ENCODE measurements around the gene ZFAND5.
A peak's percentile ranks its signal among the peaks of the same experiment; 100 is the strongest.

Gene ZFAND5, protein sequence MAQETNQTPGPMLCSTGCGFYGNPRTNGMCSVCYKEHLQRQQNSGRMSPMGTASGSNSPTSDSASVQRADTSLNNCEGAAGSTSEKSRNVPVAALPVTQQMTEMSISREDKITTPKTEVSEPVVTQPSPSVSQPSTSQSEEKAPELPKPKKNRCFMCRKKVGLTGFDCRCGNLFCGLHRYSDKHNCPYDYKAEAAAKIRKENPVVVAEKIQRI
- 267 to 269 reads per million in 2 donors for total RNA-seq

DNA sequence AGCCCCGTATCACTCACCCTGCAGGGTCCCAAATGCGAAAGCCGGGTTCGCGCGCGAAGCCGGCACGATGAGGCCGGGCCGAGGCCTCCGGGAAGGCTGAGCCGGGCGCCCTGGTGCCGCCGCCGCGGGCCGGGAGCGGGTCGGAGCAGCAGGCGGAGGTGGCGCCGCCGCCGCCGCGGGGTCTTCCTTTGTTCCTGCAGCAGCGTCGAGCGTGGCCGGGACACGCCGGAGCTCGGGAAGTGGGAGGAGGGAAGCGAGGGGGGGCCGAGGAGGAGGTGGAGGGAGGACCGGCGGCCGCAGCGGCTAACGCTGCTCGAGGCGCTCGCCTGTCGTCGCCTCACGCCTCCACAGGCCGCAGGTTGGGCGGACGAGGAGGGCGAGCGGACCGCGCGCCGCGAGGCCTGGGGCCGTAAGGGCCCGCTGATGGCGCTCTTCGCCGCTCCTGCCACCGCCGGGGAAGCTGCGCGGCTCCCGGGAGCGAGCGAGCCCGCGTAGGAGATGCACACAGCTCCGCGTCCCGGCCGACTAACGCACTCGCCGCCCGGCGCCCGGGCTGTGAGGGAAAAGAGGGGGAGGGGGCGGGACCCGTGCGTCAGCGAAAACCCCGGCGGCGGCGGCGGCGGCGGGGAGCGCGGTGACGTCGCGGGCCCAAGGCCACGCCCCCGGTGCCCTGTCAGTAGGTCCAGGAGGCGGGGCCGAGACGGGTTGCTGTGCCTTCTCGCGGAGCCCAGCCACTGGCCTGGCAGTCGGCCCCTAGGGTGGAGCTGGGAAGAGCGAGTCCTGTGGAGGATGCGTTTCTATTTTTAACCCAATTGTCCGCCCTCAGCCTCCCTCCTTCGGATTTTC is at the start of gene ZFAND5:
Gene ZFAND5, minus strand, starts transcription at position 530 of the 846 bp plus-strand sequence. CDS start 4,430 bp downstream, outside the sequence.
- DNase-seq, result peak; percentile 85

DNA sequence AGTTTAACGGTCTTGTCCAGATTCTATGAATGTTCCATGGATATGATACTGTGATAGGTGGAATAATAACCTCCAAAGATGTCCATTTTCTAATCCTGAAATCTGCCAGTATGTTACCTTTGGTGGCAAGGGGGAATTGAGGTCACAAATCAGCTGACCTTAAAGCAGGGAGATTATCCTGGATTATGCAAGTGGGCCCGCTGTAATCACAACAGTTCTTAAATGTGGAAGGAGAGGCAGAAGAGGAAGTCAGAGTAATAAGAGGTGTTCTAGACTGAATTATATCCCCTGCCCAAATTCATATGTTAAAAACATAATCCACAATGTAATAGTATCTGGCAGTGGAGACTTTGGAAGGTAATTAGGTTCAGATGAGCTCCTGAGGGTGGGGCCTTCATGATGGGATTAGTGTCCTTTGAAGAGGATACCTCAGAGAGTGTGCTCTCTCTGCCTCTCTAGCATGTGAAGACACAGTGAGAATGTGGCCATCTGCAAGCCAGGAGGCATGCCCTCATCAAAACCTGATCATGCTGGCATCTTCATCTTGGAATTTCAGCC is 47.6 kb upstream of the ZFAND5 start:
- DNase-seq, result no peak

DNA sequence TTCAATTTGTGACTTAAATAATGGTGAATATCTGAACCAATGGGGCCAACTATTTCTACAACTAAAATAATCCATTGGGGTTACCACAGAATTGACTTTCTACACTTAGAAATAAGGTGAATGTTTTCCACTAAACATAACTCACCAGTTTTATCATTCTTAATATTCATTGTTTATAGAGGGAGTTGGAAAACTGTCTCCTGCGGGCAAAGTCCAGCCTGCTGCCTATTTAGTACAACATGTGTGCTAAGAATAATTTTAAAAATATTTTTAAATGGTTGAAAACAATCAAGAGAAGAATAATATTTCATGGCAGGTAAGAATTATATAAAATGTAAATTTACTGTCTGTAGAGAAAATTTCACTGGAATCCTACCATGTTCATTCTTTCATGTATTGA is 45.2 kb upstream of the ZFAND5 start:
- DNase-seq, result no peak

DNA sequence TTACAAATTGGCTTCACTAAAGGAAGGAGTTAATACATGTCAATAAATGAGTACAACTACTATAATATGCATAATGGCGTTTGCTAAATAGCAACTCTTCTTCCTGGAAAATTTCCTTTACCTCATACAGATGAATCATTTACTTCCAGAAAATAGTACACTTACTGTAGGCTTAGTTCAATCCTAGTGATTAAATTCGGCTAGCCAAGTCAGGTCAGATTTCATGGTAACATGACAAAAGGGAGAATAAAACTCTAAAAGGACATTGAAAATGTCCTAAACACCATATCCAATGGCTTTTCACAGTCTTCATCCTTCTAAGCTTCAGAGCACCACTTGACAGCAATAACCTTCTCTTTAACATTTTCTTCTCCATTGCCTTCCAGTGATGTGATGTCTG is 42.1 kb upstream of the ZFAND5 start:
- no peak for DNase-seq

DNA sequence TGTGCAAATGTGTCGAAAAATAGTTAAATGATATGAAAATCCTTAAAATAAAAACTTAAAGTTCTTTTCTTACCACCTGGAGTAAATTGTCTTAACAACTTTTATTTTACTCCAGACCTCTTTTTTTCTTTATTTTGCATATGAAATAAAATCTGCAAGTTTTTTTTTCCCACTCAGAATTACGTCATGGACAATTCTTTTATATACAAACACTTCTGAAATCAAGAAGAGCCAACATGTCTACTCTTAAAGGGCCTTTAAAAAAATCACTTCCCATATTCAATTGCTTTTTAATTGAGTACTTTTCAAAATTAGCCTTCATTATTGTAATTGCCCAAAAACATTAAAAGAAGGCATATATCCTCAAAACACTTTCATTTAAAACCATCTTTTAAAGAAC is 37.7 kb upstream of the ZFAND5 start:
- no peak for DNase-seq

DNA sequence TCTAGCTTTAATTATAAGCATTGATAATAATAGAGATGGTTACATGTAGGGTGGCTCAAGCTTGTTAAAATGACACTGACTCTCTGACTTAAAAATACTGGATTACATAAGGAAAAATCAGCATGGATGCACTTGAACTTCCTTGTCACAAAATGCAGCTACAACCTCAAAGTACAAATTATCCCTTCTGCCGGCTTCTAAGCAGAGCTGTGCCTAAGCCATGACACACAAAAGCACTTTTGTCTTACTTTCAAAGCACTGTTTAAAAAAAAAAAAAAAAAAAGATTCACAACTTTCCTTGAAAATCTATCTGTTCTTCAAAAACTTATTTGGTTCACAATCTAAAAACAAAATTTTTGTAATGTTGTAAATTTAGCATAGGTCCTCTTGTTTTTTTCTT is 36.4 kb upstream of the ZFAND5 start:
- DNase-seq, result no peak

DNA sequence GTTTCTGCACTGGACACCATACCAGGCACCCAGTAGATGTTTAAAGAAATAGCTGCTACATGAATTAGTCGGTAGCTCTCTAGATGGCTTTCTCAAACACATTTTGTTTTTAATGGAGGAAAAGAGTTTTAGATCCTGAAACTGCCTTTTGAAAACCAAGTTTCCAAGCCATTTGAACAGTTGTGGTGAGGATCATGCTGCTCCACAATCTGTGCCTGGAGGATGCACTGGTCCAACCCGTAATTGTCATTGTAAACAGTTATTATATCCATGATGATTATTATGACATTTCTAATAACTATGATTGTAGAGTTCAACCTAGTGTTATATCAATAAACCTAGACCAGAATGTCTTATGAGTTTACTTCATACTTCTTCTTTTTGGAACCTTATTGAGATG is 35.9 kb upstream of the ZFAND5 start:
- DNase-seq, result no peak

DNA sequence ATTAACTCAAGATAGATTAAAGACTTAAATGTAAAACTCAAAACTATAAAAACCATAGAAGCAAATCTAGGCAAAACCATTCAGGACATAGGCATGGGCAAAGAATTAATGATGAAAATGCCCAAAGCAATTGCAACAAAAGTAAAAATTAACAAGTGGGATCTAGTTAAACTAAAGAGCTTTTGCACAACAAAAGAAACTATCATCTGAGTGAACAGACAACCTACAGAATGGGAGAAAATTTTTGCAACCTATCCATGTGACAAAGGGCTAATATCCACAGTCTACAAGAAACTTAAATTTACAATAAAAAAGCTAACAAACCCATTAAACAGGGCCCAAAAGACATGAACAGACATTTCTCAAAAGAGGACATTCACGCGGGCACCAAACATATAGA is 34.4 kb upstream of the ZFAND5 start:
- DNase-seq, result no peak

DNA sequence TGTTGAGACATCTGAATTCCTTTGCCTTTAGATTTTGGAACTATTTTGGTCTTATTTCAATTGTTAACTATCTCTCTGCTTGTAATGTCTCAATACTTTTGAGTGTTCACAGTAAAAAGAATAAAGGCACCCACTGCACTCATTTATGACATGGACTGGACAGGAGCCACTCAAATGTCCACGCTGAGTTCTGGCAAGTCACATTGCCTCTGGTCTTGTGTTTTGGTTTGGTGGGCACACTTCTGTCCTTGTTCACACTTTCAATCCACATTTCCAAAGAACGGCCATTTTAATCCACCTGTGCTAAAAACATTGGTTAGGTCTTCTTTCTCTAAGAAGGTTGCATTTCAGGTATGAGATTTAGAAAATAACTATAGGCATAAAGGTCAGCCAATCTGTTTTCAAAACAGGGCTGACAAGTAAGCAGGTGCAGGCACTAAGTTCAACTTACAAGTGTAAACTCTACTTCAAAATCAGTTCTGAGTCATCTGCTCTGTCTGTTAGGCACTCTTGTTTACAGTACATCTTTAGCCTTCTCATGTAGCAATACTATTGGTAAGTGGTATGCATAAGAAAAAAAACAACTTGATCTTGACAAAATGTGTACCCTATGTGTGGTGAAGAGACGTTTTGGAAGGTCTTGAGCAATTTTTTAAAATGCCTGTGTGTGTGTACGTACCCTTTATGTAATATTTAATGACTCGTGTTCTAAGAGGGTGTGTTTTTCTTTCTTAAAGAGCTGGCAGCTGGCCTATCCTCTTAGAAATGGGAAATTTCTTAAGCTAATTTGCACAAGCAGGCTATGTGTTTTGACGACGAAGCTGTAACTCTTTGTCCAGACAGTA is 31.5 kb upstream of the ZFAND5 start:
- DNase-seq, result no peak

DNA sequence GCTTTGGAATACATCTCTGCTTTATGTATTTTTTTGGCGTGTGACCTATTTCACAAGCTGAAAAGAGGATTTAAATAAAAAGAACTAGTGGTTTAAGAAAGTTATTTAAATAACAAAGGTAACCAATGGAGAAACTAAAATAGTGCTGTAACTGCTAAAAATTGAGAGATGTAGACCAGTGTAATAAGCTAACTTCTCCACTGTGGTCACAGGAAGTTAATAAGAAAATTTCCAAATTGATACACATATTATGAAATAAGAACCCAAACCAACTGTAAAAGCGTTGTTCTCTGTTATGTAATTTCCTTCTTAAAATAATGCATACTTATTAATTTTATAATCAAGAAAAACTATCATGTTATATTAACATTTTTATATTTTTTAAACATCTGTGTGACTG is 29.1 kb upstream of the ZFAND5 start:
- DNase-seq, result no peak

DNA sequence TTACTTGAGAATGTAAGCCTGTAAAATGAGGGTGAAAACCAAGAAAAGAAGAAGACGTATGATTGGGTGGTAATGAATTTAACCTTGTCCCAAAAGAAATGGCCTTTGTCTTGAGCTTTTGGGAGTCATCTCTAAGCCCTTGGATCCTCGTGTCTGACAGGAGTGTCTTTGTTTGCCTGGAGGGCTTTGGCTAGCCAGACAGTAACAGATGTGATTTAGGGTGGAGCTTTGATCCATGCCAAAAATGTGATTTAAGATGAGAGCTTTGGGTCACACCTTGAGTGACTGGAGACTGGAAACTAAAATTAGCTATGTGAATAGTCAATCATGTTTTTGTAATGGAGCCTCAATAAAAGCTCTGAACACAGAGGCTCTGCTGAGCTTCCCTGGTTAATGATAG is 25.9 kb upstream of the ZFAND5 start:
- no peak for DNase-seq

DNA sequence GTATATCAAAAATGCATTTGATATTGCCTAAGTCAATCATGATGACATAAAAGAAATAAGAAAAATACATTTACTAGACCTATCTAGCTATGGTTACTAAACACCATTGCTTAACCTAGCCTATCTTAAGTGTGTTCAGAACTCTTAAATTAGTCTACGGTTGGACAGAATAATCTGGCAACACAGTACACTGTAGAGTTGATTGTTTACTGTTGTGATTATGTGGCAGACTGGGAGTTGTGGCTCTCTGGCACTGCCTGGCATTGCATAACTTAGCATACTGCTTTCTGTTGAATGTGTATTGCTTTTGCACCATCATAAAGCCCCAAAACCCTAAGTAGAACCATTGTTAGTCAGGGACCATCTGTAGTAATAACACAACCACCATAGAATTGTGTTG is 21.2 kb upstream of the ZFAND5 start:
- DNase-seq, result no peak

DNA sequence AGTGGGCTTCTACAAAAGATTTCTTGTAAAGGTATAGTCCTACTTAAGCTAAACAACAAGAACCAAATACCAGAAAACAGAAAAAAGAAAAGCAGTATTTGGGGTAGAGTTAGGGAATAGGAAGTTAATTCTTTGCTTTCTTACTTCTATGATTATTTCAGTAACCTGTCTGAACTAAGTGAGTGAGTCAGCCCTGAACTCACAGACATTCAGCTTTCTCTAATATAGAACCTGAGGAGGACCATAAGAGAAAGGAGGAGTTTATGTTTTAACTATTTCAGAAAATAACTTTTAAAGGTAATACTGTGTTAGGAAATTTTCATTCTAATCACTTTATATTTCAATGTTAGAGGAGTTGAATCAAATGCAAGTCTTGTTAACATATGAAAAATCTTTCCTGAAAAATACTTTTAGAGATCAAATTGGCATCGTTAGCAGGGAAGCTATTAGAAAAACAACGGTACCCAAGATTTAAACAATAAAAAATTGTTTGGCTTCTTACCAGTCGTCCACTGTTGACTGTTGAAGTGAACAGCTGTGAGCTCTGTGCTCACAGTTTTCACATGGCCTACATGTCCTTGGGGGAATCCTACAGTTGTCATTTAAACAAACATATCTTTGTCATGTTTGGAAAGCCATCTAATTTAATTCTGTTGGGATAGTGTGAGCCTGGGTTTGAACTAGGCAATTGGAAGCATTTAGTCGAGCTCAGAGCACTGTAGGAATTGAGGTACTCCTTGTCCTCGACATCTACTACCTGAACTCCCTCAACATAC is 19.9 kb upstream of the ZFAND5 start:
- no peak for DNase-seq

DNA sequence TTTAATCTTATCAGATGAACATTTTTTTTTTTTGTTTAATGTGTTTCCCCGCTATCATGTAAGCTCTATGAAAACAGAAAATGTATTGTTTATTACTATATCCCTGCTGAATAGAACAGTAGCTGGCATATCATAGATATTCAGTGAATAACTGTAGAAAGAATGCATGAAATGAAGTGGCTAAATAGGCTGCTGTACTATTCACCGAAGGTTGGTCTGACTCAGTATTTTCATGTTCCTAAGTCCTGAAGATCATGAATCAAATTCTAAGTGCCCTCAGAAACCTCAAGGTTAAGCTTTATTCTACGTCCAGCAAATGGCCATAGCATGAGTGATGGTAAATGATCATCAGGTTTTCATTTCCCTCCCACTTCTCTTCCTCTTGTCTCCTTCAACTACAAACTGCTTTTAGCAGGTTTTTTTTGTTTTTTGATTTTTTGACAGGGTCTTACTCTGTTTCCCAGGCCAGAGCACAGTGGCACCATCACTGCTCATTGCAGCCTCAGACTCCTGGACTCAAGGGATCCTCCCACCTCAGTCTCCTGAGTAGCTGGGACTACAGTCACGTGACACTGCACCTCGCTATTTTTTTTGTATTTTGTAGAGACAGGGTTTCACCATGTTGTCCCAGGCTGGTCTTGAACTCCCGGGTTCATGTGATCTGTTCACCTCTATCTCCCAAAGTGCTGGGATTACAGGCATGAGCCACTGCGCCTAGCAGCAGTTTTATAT is 19.1 kb upstream of the ZFAND5 start:
- DNase-seq, result no peak

DNA sequence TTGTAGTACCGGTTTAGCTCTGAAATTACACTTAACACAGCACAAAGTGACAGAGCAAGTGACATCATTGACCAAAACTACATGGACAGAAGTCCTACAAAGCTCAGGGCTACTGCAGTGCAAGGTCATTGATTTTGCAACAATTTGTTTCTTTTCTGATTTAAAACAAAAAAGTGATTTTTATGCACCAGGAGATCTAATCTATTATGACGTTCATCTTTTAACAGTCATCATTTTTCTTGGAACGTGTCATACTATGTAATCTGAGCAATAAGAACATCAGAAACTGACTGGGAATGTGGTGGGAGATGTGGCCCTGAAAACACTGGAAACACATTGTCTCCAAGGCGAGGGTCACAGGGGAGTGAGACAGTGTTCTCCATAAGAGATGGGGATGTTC is 17.4 kb upstream of the ZFAND5 start:
- no peak for DNase-seq

DNA sequence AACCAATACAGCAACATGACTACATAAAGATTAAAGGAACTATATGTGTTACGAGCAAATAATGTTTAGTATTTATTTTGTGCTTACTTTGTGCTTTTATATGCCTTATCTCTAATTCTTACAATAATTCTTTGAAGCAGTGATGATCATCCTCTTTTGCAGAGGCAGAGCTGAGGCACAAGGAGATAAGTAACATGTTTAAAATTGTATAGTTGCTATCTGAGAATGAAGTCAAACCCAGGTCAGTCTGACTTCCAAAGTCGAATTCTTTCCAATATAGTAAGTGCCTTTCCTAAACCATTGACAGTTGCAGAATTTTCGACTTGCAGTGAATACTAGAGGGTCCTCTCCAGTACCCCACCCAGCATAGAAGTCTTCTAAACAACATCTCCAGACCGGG is 12.0 kb upstream of the ZFAND5 start:
- no peak for DNase-seq

DNA sequence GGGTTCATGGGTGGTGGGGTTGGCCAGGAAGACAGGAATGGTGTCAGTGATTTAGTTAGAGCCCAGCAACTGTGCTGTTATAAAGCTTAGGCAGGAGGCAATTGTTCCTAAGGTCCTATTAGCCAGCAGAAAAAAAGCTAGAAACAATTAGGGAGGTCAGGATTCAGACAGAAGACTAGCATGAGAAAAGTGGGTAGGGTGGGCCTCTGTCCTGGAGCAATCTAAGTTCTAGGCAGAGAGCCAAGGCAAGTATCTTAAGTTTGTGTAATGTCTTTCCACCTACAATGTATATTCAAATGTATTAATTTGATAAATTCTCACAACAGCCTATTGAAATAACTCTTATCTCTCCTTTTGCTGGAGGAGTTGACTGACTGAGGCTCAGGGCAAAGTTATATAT is 6.1 kb upstream of the ZFAND5 start:
- DNase-seq, result no peak

DNA sequence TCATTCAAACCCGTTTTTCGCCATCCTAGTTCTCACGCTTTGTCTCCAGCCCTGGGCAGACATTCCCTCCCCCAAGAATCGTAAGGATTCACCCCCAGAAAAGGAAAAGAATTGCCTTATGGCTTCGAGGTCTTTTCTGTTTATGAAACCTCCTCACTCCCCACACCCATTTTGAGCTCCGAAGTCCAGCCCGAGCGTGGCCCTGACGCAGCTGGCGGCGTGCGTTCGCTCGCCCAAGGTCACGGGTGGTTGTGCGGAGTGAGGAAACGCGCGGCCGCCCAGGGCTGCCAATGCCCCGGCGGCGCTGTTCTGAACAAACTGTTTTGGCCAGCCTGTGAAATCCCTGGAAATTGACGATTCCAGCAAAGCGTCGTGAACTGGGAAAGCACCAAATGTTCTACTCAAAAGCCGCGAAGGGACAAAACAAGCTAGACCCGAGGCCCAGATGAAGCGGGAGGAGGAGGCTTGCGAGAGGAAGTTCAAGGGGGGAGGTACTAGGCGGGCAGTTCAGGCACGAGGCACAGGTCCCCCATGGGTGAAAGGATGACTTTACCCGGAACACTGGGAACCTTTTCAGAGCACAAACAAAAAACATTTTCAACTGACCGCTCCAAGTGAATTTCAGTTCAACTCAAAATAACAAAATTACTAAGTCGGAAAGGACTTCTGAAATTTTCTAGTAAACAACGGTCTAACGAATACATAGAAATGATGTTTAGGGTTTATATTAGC is 683 bp upstream of the ZFAND5 start:
- peak; percentile 37 for DNase-seq

DNA sequence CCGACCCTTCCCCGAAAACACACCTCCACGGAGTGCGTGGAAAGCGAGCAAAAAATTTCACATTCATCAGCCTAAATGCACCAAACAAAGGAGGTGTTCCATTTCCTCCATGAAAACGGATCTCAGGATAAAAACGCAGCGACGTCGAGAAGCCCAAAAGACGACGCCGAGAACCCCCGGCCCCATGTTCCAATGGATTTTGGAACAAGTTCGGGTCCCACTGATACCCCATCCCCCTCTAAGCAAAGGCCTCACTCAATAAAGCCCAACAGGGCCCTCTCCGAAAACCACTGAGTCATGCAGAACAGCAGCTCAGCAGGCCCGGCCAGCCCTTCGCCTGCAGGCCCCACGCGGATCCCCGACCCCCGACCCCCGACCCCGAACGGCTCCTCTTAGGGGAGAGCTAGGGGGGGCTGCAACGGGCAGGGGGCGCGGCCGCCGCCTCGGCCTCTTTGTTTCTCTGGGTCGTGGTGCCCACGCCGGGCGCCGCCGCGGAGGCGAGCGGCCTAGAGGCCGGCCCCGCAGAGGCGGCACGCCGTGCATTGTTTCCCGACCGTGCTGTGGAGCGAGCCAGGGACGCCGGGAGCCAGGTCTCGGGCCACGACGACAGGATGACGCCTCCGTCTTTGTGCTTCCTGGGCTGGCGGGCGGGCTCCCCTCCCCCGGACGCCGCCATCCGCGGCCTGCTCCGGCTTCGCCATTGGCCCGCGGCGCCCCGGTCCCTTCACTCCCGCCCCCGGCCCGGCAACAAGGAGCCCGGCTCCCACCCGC is 915 bp downstream of the ZFAND5 start:
- peak; percentile 63 for DNase-seq

DNA sequence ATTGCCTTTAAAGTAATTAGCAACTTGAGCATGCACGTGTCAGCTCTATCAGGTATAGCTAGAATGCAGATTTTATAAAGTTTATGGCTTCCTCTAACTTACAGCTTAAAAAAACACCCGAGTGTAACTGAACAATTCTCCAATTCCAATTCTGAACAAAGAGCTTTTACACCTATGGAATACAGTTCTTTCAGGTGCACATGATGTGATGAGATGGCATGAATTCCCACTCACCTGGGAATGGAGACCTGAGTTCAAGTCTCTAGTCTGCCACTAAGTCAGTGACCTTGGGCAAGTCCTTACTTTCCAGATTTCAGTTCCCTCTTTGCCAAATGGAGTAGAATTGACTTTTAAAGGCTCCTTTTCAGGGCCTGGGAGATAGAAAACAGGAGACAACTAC is 1.8 kb downstream of the ZFAND5 start:
- no peak for DNase-seq

All from activated gamma-delta T cell (primary cell).